Tongue (tissue), 2 donors: ENCODE measurements around the gene FUT6. TPM values are rescaled to one million over a fixed set of nuclear protein-coding genes. Genes with fewer than 3 reads are reported as not detected.
"Not testable (repeated sequence)": the region's sequence is repeated elsewhere in the genome, so short reads cannot be mapped to it uniquely, and the experiment has no call there.

Source experiments
- DNase-seq: peaks from one replicate; pipeline ENCODE4 v3.0.0-alpha.2; 2015
- total RNA-seq: library from RNA; depleted of rRNA; stranded (reverse); fragments of >200 nt; gene quantifications from one replicate; pipeline ENCODE4 v1.2.3, GENCODE V29; 2014

FUT6 gene
- total RNA-seq, 1 donor from 2014 or later, result 4.9 TPM

- DNase-seq, result peak; percentile 22
Observed at GRCh38 chr19:5857203-5858081, 17.9 kb upstream of the FUT6 start.

- not testable (repeated sequence) for DNase-seq
Observed at GRCh38 chr19:5855151-5855550, 15.6 kb upstream of the FUT6 start.

DNA sequence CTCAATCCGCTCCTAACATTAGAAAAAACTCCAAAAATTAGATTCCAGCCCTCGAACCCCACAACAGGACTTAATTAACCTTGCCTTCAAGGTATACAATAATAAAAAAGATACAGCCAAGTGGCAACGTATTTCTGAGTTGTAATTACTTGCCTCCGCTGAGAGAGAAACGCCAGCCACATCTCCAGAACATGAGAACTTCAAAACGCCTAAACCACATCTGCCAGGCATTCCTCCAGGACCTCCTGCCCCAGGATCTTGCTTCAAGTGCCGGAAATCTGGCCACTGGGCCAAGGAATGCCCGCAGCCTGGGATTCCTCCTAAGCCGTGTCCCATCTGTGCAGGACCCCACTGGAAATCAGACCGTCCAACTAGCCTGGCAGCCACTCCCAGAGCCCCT lies 14.6 kb upstream of the FUT6 start:
- not testable (repeated sequence) for DNase-seq

GRCh38 chr19:5851302-5851701 lies 11.8 kb upstream of the FUT6 start, which contains the start of gene FUT3:
TSS of gene FUT3 (minus strand) at chr19:5851449.
- no peak for DNase-seq

DNA sequence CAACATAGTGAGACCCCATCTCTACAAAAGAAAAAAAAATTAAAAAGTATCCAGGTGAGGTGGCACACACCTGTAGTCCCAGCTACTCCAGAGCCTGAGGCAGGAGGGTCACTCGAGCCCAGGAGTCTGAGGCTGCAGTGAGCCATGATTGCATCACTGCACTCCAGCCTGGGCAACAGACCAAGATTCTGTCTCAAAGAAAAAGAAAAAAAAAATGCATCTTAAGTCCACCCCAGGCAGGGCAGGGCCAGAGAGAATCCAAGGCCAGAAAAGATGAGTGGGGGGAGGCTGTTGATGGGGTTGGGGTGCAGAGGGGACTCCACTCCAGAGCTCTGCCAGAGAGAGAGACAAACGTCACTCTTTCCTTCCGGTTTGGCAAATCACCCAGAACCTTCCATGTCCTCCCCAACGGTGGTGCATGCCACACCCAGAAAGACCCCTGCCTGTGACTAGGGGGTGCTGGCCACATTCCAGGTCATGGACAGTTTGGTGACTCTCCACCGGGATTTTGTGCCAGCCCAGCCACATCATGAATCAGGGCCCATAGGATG lies 11.3 kb upstream of the FUT6 start:
- DNase-seq, result peak; percentile 56

DNA sequence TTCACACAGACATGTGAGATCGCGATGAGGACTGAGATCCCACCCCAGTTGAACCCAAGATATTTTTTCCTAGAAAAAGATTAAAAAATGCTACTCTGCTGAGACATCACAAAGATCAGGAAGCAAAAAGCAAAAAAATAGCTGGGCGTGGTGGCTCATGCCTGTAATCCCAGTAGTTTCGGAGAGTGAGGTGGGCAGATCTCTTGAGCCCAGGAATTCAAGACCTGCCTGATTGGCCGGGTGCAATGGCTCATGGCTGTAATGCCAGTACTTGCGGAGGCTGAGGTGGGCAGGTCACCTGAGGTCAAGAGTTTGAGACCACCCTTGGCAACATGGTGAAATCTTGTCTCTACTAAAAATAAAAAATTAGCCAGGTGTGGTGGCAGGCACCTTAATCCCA lies 10.7 kb upstream of the FUT6 start:
- no peak for DNase-seq

GRCh38 chr19:5848621-5849020 lies 9.1 kb upstream of the FUT6 start:
- DNase-seq, result not testable (repeated sequence)

GRCh38 chr19:5847846-5848245 lies 8.3 kb upstream of the FUT6 start:
- not testable (repeated sequence) for DNase-seq

DNA sequence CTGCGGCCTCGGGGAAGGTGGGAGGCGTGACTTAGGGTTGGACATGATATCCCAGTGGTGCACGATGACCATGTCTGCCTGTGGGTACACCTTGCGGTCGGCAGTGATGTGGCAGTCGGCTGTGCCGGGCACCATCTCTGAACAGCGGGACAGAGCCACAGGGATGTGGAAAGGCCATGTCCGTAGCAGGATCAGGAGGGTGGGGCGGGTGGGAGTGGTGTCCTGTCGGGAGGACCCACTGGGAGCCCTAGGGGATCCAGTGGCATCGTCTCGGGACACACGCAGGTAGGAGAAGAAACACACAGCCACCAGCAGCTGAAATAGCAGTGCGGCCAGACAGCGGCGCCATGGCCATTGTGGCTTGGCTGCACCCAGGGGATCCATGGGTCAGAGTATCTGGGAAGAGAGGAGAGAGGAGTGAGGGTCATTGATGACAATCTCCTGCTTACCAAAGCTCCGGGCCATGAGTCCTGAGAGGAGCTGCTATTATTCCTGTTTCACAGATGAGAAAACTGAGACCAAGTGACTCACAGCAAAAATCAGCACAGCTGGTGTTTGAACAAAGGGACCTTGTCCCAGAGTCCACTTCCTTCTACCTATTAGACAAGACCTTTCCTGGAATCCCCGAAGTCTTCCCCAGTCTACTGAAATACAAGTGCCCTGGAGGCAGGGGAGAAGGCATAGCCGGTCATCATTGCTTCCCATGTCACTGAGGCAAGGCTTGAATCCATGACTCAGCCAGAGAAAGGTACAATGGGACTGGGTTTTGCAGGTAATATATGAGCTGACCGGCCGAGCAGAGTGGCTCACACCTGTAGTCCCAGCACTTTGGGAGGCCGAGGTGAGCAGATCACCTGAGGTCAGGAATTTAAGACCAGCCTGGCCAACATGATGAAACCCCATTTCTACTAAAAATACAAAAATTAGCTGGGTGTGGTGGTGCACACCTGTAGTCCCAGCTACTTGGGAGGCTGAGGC lies 5.2 kb upstream of the FUT6 start:
- no peak for DNase-seq

GRCh38 chr19:5843295-5843927 lies 3.9 kb upstream of the FUT6 start:
- DNase-seq, result no peak

GRCh38 chr19:5841735-5842111 lies 2.2 kb upstream of the FUT6 start:
- not testable (repeated sequence) for DNase-seq

DNA sequence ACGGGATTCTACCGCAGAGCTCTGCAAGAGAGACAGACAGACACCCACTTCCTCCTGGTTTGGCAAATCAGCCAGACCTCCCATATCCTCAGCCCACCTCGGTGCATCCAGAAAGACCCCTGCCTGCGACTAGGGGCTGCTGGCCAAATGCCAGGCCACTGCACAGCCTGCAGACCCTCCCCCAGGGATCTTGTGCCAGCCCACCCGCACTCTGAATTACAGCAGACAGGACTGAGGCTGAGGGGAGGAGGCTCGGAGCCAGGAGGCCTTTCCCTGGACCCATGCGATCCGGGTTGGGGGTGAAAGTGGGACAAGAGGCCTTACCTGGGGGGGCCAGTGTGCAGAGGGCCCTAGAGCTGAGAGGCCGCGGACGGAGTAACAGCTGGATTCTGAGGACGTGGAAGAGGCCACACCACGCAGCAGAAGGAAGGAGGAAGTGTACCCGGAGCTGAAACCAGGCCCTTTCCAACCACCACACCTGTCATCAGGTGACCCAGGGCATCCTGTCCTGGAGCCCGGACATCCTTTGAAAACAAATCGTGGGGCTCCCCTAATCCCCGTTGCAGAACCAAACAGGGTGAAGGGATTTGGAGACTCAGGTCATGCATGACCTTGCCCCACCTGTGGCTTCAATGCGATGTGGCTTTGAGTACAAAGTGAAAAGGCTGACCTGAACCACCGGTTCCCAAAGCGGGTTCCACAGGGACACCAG lies 993 bp downstream of the FUT6 start:
- no peak for DNase-seq

- no peak for DNase-seq
Observed at GRCh38 chr19:5837761-5838352, 1.6 kb downstream of the FUT6 start.

GRCh38 chr19:5832527-5833216 lies 6.8 kb downstream of the FUT6 start:
- no peak for DNase-seq

DNA sequence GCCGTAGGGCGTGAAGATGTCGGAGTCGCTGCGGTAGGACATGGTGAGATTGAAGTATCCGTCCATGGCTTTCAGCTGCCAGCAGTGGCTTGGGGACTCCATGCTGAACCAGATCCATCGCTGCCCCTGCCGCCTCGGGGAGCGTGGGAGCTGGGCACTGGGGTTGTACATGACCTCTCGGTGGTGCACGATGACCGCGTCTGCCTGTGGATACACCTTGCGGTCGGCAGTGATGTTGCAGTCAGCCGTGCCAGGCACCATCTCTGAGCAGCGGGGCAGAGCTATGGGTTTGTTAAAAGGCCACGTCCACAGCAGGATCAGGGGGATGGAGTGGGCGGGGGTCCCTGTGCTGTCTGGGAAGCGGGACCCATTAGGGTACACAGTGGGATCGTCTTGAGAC lies 7.4 kb downstream of the FUT6 start:
- no peak for DNase-seq

- DNase-seq, result no peak
Observed at GRCh38 chr19:5831159-5831558, 8.3 kb downstream of the FUT6 start.

GRCh38 chr19:5829567-5830310 lies 9.8 kb downstream of the FUT6 start:
- DNase-seq, result no peak

- DNase-seq, result peak; percentile 71
Observed at GRCh38 chr19:5828661-5829566, 10.6 kb downstream of the FUT6 start.
